Stomach (tissue), 4 donors: ENCODE measurements around the gene STK32A.

Source experiments
- CTCF ChIP-seq, 7 experiments: fragments of 450-650 bp in 4 of 7; fragments of 200-600 bp in 3 of 7; sonication (generic) in 3 of 7; IDR thresholded peaks; one replicate each; pipeline ENCODE4 v1.5.1; 2016 to 2019; ENCODE audit warnings: antibody characterized with exemption in 7 of 7, control low read depth in 2 of 7, mild to moderate bottlenecking in 1 of 7
- EP300 ChIP-seq: sonication (generic); formaldehyde crosslinking; IDR thresholded peaks from one replicate; pipeline ENCODE4 v1.6.1; 2017; ENCODE audit warnings: antibody characterized with exemption
- POLR2A ChIP-seq, 4 donors: fragments of 450-650 bp; IDR thresholded peaks; one replicate each; pipeline ENCODE4 v1.6.1; 2016; ENCODE audit warnings: antibody characterized with exemption in 4 of 4, control low read depth in 2 of 4, mild to moderate bottlenecking in 1 of 4, moderate library complexity in 1 of 4

GRCh38 chr5:147344861-147345260, 110.0 kb downstream of the STK32A start:
- TF ChIP-seq CTCF (IDR thresholded peaks at IDR 0.05) (no peak), EP300 (no peak), POLR2A (IDR thresholded peaks at IDR 0.05) (no peak)
